Amygdala (tissue), 56 donors: Measurements from ENCODE around the gene DNAH9.

ENCODE experiments used
- DNase-seq, 56 donors: peaks; one replicate each; lab custom pipeline; 2025; lab: John Stamatoyannopoulos, UW

The DNAH9 gene

DNA sequence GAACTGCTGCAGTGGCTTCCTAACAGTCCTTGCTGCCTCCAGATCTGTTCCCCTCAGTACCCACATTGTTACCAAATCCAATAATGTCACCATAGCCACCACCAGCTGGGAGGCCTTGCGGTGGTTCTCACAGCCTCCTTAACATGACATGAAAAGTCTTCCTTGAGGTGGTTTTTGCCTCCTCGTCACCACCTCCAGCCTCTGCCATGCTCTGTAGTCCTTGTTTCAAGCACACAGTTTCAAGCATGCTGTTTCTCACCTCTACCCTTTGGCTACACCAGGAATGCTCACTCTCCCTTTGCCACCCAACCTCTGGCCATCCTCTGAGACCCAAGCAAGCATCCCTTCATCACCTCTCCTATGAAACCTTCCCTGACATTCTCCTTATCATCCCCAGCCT, 47.2 kb downstream of the DNAH9 start:
- no peak for DNase-seq

DNA sequence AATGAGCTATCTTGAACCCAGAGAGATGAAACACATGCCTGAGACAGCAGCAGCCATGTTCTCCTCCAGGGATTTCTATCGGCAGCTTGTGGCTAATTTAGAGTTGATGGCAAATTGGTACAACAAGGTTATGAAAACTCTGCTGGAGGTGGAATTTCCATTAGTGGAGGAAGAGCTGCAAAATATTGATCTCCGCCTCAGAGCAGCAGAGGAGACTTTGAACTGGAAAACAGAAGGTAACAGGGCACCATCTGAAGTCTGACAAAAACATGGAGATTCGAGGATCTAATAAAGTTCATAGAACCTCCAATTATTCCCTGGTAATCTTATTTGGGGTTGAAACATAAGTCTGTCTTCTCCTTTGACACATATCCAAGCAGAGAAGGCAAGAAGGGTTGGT, 52.8 kb downstream of the DNAH9 start:
- DNase-seq = no peak

DNA sequence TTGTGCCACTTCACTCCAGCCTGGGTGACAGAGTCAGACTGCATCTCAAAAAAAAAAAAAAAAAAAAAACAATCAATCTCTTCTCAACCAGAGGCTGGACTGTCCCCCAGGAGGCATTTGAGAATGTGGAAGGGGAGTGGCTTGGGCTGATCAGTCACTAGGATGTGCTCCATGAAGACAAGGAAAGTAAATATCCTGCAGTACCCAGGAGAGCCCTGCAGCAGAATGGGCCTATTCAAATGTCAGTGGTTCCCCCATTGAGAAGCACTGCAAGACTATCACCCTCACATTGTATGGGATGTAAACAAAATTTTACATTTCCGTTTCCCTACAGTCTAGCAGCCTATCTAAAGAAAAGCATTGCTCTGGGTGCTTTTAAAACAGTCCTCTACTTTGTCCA, 70.3 kb downstream of the DNAH9 start:
- DNase-seq = no peak

DNA sequence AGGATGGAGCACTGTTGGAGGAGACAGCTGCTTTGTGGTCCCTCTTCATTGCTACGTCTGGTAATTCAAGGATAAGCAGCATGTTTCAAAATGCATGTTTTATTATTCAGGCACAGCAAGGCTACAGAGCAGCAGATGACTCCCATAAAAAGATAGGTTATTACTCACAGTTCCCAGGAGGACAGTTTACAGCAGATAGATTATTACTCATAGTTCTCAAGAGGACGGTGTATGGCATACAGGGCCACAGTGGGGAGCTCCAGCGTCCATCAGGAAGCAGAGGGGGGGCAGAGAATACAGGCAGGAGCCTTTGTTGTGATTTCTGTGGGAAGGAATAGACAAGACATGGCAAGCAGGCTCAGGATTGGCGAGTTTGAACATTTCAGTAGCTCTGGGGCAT, 72.9 kb downstream of the DNAH9 start:
- DNase-seq = peak in 2 of 56 donors; percentile 2 to 3

DNA sequence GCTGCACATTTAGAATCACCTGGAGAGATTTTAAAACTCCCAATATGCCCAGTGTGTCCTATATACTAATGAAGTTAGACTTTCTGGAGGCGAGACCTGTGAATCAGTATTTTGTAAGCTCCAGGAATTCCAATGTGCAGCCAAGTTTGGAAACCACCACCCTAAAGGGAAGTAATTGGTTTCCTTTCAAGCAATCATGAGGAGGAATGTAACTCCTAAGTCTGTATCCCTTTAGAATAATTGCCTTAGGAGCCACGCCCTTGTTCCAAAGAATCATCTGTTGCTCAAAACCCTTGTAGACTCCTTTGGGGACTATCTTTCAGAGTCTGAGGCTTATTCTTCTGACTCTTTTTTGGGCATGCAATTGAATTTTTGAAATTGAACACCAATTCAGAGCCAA, 84.4 kb downstream of the DNAH9 start:
- DNase-seq = no peak

DNA sequence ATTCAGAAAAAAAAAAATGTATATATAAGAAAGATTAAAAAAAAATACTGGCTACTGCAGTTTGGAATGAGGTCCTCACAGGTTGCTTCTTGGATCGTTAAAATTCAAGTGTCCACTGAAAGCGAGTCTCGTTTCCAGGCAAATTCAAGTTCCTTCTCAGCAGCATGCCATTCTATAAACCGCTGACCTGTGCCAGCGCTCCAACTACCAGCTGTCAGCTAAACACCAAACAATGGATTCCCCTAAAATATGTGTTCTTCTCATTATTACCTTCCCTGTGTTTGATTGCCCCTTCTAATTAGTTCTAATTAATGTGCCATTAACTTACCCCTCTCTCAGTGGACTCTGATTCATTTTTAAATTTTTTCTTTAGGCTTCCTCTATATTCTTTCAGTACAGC, 92.4 kb downstream of the DNAH9 start:
- peak in 1 of 56 donors; percentile 0 for DNase-seq

DNA sequence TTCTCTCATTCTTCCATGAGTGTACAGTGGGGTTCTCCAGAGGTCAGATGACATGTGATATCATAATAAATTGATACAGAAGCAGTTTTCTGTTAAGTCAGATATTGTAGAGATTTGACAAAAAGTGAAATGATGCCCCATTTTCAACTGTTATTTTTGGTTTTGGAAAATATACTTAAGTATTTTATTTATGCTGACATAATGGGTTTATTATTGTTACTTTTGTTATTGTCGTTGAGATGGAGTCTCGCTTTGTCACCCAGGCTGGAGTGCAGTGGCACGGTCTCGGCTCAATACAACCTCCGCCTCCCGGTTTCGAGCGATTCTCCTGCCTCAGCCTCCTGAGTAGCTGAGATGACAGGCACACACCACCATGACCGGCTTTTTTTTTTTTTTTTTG, 94.4 kb downstream of the DNAH9 start:
- DNase-seq = no peak

DNA sequence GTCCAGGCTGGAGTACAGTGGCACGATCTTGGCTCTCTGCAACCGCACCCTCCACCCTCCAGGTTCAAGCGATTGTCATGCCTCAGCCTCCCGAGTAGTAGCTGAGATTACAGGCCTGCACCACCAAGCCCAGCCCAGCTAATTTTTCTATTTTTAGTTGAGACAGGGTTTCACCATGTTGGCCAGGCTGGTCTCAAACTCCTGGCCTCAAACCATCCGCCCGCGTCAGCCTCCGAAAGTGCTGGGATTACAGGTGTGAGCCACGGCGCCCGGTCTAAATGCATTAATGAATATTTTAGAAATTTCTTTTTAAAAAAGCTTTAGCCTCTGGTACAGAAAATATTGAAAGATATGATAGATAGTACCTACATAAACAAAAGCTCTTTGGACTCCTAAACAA, 95.0 kb downstream of the DNAH9 start:
- DNase-seq = no peak

DNA sequence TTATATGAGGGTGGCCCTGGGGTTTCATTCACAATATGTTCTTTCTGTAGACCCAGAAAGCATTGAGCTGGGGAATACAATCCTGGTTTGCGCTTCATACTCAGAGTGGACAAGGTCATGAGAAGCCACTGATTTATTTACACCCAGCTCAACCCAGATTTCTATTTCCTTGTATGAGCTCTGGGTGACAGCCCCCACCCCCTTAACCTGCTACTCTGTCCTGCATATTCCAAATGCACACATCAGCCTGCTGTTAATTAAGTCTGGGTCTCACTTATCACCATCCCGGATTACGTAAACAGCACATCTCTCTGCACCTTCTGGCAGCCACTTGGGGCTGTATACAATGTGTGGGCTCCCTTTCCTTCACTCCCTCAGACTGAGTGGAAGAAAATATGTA, 102.4 kb downstream of the DNAH9 start:
- no peak for DNase-seq

DNA sequence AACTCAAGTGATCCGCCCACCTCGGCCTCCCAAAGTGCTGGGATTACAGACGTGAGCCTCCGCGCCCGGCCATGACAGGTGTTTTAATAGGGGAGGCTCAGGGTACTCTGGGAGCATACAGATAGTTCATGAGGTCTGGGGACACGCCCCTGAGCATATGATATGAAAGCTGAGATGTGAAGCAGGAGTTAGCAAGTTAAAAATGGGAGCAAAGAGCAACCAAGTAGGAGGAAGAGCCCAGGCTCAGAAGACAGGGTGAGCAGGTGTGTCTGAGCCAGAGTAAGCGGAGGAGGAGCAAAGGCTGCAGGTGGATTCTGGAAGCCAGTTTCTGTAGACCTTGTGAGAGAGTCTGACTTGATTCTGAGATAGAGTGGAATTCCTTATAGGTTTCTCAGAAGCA, 103.6 kb downstream of the DNAH9 start:
- no peak for DNase-seq

DNA sequence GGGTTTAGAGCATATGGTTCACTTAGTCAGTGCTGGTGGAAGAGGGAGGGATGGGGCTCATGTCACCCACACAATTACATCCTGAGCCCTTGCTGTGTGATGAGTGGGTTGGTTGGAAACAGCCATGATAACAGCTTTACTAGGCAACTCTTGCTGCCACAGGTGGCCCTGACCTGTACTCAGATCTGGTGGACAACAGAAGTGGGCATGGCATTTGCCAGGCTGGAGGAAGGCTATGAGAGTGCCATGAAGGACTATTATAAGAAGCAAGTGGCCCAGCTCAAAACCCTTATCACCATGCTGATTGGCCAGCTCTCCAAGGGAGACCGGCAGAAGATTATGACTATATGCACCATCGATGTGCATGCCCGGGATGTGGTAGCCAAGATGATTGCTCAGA, 105.8 kb downstream of the DNAH9 start:
- DNase-seq = no peak

DNA sequence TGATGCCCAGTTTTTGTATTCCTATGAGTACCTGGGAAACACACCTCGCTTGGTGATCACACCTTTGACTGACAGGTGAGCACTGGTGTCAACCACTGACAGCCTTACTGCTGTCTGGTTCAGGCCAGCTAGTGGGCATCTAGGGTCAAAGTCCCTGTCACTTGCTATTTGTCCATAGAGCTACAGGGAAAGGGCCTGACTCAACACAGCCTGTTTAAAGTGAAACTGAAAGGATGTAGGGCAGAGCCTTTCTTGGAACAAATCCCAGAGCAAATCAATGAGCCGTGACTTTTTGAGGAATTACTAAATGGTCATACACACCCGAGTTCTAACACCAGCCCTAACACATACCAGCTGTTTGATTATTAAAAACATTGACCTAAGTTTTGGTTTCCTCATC, 106.8 kb downstream of the DNAH9 start:
- DNase-seq = no peak

DNA sequence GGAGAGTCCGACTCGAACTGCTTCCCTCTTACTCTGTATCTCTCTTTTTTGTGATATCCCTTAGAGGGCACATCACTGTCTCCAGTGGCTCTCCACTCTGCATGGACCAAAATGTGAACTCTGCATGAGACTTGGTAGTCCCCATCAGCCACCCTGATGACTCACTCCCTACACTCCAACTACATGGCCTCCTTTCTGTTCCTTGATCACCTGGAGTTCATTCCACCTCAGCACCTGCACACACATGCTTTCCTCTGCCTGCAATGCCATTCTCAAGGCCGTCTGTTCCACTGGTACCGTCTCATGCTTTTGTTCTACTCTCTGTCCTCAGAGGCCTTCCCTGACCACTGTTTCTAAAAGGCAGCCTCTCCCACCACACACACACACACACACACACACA, 109.3 kb downstream of the DNAH9 start:
- DNase-seq = no peak

DNA sequence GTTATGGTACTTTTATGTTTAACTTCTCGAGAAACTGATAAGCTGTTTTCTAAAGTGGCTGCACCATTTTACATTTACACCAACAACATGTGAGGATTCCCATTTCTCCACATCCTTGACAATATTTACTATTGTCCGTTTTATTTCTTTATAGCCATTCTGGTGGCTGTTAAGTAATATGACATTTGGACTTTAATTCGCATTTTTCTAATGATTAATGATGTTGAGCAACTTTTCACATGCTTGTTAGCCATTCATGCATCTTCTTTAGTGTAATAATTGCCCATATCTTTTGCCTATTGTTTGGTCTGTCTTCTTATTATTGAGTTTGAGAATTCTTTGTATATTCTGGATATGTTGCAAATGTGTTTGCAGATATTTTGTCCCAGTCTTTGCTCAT, 114.2 kb downstream of the DNAH9 start:
- no peak for DNase-seq

DNA sequence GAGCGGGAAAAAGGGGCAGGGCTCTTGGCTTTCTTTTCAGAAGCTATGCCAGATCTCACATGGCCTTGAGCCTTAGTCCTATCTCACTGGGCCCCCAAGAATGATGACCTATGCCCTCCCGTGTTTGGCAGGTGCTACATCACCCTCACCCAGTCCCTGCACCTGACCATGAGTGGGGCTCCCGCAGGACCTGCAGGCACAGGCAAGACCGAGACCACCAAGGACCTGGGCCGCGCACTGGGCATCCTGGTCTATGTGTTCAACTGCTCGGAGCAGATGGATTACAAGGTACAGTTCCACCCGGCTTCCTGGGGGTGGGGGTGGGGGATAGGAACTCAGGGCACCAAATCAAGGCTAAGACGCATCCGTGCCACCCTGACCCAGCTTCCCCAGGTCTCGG, 120.9 kb downstream of the DNAH9 start:
- DNase-seq = no peak

DNA sequence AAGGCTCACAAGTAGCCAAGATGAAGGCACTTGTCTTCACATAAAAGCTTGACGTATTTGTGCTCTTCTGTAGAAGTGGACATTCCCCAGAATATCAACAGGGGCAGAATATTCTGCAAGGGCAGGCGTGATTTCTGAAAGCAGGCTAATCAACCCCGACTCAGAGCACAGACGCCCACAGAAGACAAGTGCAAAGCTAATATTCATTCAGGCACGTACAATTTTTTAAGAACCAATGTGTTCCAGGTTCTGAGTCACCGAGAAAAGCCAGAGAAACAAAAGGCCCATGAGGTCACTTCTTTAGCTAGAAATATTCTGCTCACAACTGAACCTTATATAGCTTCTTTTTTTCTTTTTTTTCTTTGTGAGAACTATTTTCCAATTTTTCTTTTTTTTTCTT, 121.6 kb downstream of the DNAH9 start:
- no peak for DNase-seq

DNA sequence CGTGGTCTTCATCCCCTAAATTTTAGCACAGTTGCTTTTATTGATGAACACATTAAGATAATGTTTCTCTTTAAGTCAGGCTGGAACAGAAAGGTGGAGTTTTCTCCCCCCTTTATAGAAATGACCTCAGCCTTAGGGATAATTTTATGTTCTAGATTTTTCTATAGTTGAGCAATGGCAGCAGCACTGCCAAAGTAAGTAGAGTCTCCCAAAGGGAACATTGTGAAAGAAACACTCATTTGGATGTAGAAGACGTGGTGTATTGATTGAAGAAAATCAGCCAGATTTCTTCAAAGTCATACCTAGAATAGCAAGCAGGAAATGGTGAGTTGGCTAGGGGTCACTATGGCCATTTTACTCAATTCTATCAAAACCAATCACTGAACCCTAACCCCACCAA, 122.5 kb downstream of the DNAH9 start:
- no peak for DNase-seq

DNA sequence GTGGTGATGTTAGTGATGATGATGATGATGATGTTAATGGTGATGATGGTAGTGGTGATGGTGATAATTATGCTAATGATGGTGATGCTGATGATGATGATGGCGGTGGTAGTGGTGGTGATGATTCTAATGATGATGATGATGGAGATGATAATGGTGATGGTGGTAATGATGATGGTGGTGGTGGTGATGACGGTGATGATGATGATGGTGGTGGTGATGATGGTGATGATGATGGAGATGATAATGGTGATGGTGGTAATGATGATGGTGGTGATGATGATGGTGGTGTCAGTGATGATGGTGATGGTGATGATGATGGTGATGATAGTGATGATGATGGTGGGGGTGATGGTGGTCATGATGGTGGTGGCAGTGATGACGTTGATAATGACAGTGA, 132.5 kb downstream of the DNAH9 start:
- DNase-seq = no peak

DNA sequence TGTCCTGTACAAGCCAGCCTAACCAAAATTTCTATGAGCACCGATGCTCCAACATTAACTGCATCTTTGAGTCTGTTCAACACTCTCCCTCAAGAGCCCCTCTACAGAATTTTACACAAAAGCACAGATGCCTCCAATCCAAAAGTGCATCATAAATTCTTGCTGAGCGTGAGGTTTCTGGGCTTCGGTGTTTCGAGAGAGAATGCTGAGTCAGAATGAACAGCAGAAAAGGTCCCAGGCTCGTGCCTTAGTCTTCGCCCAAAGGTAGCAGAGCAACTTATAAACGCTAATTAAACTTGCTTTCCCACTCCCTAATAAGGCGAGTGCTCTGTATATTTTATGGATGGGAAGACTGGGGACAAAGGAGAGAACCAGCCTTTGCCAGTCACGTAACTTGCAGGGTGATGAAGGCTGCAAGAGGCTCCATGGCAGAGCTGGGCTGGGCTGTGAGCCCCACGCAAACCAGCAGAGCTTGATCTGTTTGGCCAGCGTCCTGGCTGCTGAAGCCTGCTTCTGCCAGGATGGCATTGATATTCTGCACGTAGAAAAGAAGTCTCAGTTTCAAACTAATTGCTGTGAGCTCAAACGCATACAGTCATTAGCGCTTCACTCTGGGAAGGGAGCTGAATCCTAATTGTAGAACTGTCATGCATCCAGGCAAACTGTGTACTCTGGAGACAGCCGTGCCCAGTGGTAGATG, 138.5 kb downstream of the DNAH9 start:
- DNase-seq = peak in 22 of 56 donors; percentile 2 to 37 (median 12)

DNA sequence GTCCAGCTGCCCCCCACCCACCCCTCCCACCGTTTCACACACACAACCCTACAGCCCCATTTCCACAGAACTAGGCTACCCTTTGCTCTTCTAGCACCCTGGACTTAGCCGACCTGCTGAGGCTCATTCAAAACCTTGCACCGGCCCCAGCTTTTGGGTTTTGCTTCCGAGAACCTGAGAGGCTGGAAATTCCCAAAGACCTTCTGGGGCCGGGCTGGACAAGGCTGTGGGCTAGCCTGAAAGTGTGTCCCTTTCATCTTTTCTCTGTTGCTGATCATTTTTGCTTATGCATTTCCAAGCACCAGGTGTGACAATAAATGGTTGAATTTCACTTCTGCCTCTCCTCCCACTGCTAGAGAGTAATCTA, 139.0 kb downstream of the DNAH9 start:
- DNase-seq = no peak

DNA sequence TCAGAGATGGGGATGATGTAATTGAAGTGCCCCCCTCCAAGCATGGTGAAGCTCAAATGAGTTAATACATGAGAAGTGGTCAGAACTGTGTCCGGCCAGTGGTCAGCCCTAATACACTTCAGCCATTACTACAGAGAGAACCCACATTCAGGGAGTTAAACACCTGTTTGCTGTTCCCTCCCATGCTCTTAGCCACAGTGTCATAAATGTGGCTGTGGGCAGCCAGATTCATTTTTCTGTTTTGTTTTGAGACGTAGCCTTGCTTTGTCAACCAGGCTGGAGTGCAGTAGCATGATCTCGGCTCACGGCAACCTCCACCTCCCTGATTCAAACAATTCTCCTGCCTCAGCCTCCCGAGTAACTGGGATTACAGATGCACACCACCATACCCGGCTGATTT, 139.9 kb downstream of the DNAH9 start:
- no peak for DNase-seq

DNA sequence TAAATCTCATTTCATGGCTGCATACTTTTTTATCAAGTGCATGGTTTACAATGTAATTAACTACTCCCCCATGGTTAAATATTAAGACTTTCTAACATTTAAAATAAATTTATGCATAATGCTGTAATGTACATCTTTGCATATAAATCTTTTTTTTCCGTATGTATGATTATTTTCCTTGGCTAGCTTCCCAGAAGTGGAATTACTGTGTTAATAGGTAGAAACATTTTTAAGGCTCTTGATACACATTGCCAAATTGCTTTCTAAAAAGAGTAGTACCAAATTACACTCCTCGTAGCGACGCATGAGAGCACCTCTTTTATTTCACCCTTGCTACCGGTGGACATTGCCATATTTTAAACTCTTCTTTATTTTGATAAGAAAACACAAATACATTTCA, 141.1 kb downstream of the DNAH9 start:
- DNase-seq = no peak

DNA sequence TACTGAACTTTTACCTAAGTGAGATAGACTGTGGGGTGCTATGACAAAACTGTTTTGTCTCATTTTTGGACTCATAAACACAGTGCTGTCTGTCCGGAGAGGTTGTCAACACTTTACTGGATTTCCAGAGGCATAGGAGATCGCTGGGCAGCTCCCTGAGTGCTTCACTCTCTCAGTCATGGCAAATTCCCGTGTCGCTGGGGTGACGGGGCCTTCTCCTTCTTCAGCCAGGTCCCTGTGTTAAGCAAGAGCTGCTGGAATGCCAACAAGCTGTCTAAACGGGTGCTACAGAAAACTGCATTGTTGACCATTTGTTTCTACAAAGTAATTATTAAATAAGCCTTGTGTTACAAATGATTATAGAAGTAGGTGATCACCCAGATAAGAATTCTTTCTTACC, 141.6 kb downstream of the DNAH9 start:
- no peak for DNase-seq
